SK-N-SH (cell line): ENCODE measurements around the gene LSR.

Experiments used
- FOSL2 ChIP-seq: IDR thresholded peaks from 2 replicates; pipeline ENCODE4 v1.4.0; 2012; ENCODE audit warnings: low read depth, mild to moderate bottlenecking, moderate library complexity, borderline replicate concordance
- FOXM1 ChIP-seq: IDR thresholded peaks from 2 replicates; pipeline ENCODE4 v1.4.0; 2012; ENCODE audit warnings: low read depth, mild to moderate bottlenecking
- JUND ChIP-seq: IDR thresholded peaks from 2 replicates; pipeline ENCODE4 v1.4.0; 2012
- MXI1 ChIP-seq: IDR thresholded peaks from 2 replicates; pipeline ENCODE4 v1.6.1; 2012; ENCODE audit warnings: mild to moderate bottlenecking, low read depth, low read length, improper control_type of control experiment
- NFIC ChIP-seq: IDR thresholded peaks from 2 replicates; pipeline ENCODE4 v1.4.0; 2012; ENCODE audit warnings: borderline replicate concordance
- NRF1 ChIP-seq: IDR thresholded peaks from 2 replicates; pipeline ENCODE4 v1.6.1; 2012; ENCODE audit warnings: low read depth, mild to moderate bottlenecking, low read length
- RAD21 ChIP-seq: IDR thresholded peaks from 2 replicates; pipeline ENCODE4 v1.6.1; 2012; ENCODE audit warnings: mild to moderate bottlenecking, low read length
- SMC3 ChIP-seq: IDR thresholded peaks from 2 replicates; pipeline ENCODE4 v1.6.1; 2012; ENCODE audit warnings: low read depth, low read length, improper control_type of control experiment
- YY1 ChIP-seq: IDR thresholded peaks from 2 replicates; pipeline ENCODE4 v1.4.0; 2012; ENCODE audit warnings: low read depth, mild to moderate bottlenecking
- TF ChIP-seq, protein P1 (sequence below): fragments of 200-600 bp; sonication (generic); IDR thresholded peaks from 2 replicates; pipeline ENCODE4 v1.6.1; 2017; ENCODE audit warnings: antibody characterized with exemption, mild to moderate bottlenecking, moderate library complexity
- TF ChIP-seq, protein P2 (sequence below): IDR thresholded peaks from 2 replicates; pipeline ENCODE4 v1.6.1; 2012; ENCODE audit warnings: mild to moderate bottlenecking, low read depth, low read length, moderate library complexity

DNA sequence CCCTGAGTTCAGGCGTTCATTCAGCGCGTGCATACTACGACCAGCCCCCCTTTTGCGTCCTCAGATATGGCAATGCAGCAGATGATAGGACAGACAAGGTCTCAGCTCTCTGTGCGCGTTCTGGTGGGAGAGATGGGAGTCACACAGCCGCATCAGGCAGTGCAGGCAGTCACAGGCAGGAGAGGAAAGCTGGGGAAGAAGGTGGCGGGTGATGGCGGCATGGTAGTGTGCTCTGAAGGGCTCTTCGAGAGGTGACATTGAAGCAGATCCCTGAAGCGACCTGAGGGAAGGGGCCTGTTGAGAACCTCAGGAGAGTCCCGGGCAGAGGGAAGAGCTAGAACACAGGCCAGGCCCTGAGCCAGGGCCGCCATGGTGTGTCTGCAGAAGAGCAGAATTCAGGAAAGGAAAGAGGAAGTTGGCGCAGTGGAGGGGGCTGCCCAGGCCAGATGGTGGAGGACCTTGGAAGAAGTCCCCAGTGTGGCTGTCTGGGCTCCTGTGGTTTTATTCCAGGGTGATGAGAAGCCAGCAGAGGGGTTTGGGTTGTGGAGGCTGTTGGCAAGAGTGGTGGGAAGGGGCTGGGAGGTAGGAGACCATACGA is 23.4 kb downstream of the LSR start:
- TF ChIP-seq, protein P1, sequence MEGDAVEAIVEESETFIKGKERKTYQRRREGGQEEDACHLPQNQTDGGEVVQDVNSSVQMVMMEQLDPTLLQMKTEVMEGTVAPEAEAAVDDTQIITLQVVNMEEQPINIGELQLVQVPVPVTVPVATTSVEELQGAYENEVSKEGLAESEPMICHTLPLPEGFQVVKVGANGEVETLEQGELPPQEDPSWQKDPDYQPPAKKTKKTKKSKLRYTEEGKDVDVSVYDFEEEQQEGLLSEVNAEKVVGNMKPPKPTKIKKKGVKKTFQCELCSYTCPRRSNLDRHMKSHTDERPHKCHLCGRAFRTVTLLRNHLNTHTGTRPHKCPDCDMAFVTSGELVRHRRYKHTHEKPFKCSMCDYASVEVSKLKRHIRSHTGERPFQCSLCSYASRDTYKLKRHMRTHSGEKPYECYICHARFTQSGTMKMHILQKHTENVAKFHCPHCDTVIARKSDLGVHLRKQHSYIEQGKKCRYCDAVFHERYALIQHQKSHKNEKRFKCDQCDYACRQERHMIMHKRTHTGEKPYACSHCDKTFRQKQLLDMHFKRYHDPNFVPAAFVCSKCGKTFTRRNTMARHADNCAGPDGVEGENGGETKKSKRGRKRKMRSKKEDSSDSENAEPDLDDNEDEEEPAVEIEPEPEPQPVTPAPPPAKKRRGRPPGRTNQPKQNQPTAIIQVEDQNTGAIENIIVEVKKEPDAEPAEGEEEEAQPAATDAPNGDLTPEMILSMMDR: no peak
- no peak for TF ChIP-seq FOXM1
- TF ChIP-seq NRF1: no peak
- no peak for TF ChIP-seq MXI1
- no peak for TF ChIP-seq NFIC
- no peak for TF ChIP-seq RAD21
- no peak for TF ChIP-seq SMC3
- TF ChIP-seq, protein P2, sequence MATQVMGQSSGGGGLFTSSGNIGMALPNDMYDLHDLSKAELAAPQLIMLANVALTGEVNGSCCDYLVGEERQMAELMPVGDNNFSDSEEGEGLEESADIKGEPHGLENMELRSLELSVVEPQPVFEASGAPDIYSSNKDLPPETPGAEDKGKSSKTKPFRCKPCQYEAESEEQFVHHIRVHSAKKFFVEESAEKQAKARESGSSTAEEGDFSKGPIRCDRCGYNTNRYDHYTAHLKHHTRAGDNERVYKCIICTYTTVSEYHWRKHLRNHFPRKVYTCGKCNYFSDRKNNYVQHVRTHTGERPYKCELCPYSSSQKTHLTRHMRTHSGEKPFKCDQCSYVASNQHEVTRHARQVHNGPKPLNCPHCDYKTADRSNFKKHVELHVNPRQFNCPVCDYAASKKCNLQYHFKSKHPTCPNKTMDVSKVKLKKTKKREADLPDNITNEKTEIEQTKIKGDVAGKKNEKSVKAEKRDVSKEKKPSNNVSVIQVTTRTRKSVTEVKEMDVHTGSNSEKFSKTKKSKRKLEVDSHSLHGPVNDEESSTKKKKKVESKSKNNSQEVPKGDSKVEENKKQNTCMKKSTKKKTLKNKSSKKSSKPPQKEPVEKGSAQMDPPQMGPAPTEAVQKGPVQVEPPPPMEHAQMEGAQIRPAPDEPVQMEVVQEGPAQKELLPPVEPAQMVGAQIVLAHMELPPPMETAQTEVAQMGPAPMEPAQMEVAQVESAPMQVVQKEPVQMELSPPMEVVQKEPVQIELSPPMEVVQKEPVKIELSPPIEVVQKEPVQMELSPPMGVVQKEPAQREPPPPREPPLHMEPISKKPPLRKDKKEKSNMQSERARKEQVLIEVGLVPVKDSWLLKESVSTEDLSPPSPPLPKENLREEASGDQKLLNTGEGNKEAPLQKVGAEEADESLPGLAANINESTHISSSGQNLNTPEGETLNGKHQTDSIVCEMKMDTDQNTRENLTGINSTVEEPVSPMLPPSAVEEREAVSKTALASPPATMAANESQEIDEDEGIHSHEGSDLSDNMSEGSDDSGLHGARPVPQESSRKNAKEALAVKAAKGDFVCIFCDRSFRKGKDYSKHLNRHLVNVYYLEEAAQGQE: no peak
- TF ChIP-seq FOSL2: no peak
- no peak for TF ChIP-seq JUND
- no peak for TF ChIP-seq YY1
